ENCODE data around the gene CLIC6. TPM values are rescaled to one million over a fixed set of nuclear protein-coding genes. Genes with fewer than 3 reads are reported as not detected.

CLIC6 gene
- total and polyA plus RNA-seq, 2 of the 8 experiments (the other 6 are each of a cell fraction or from before 2014, with no cell fraction given): 0.42 to 1.3 TPM

GRCh38 chr21:34715518-34715917, 46.7 kb downstream of the CLIC6 start (continued):
- TF ChIP-seq CHD7 (IDR thresholded peaks at IDR 0.05; ENCODE audit: insufficient replicate concordance, low read length) (no peak), YY1 (IDR thresholded peaks at IDR 0.05; ENCODE audit: low read depth, low read length) (no peak)
